ENCODE data around the gene SYT1.

- TF ChIP-seq USF2 (IDR thresholded peaks at IDR 0.05; ENCODE audit: low read length): no peak
- no peak for TF ChIP-seq CEBPB (IDR thresholded peaks at IDR 0.05; ENCODE audit: low read depth, low read length)
- TF ChIP-seq EZH2 (IDR thresholded peaks at IDR 0.05; ENCODE audit: low read depth, low read length, severe bottlenecking): no peak
- no peak for TF ChIP-seq SIN3A (conservative IDR thresholded peaks at IDR 0.05 in 1 of 2, IDR thresholded peaks at IDR 0.05 in 1 of 2; ENCODE audit: low read depth in 1 of 2, low read length in 2 of 2)
- TF ChIP-seq MAFK (IDR thresholded peaks at IDR 0.05; ENCODE audit: low read depth, low read length): no peak
- no peak for TF ChIP-seq TAF1 (IDR thresholded peaks at IDR 0.05; ENCODE audit: low read depth, low read length)
- TF ChIP-seq POLR2A (IDR thresholded peaks at IDR 0.05; ENCODE audit: control extremely low read depth in 1 of 2, low read depth in 2 of 2, low read length in 2 of 2): no peak
- TF ChIP-seq CTCF (IDR thresholded peaks at IDR 0.05; ENCODE audit: control extremely low read depth in 1 of 3, insufficient read depth in 1 of 3, low read depth in 1 of 3, low read length in 3 of 3): no peak
- TF ChIP-seq YY1 (IDR thresholded peaks at IDR 0.05; ENCODE audit: low read depth, low read length): no peak
- no peak for TF ChIP-seq EP300 (IDR thresholded peaks at IDR 0.05; ENCODE audit: borderline replicate concordance in 1 of 2, low read depth in 2 of 2, low read length in 2 of 2)
- TF ChIP-seq ZNF274 (IDR thresholded peaks at IDR 0.05; ENCODE audit: borderline replicate concordance, extremely low read depth, low read length): no peak
Observed at GRCh38 chr12:79298506-79298905, 433.9 kb downstream of the SYT1 start.

Measured in H1 (cell line).